HG03442 (cell line): ENCODE data around the gene MYH3.

ENCODE experiments used
- ATAC-seq: cut with Tn5 transposase; IDR thresholded peaks from one replicate; pipeline ENCODE4 v1.9.1; 2021; ENCODE audit warnings: mild to moderate bottlenecking, moderate library complexity; ENCODE audit not compliant: unreplicated experiment

The MYH3 gene

DNA sequence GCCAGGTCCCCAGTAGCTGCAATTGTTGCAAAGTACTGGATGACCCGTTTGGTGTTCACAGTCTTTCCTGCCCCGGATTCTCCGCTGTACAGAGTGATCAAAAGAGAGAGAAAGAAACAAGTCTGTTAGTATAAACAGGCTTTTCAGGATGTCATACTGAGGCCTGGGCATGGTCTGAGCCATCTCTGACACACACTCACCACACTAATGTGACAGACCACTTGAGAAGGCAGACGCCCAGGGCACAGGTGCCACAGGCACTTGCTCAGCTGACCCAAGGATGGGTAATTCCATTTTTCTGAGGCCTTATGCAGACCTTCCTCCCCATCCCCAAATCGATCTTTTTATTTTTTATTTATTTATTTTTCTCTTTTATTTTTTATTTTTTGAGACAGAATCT is 7.5 kb downstream of the MYH3 start:
- ATAC-seq, result no peak

DNA sequence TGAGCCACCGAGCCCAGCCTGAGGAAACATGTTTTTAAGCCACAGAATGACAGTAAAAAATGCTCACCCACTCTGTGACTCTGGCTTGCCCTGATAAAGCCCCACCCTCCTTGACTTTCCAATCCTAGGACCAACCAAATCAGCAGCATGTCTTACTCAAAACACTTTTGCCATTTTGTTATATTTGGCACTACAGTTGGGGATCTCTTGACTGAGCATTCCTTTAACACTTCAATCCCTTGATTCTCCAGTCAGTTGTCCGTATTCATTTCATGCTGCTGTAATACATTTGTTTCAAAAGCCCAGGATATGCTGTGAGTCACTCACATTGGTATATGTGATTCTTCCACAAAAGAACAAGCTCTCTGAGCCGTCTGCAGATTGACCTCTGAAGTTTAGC is 8.2 kb downstream of the MYH3 start:
- ATAC-seq, result no peak

DNA sequence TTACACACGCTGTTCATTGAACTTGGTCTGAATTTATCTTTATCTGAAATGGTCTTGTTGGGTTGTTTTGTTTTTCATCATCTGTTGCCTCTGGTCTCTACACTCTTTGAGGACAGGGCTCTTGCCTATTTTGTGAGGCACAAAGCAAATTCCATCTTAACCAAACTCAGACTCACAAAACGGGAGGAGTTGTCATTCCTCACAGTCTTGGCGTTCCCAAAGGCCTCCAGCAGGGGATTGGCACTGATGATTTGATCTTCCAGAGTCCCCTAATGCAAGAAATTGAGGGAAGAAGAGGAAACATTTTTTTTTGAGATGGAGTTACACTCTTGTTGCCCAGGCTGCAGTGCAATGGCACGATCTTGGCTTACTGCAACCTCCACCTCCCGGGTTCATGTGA is 8.7 kb downstream of the MYH3 start:
- no peak for ATAC-seq

DNA sequence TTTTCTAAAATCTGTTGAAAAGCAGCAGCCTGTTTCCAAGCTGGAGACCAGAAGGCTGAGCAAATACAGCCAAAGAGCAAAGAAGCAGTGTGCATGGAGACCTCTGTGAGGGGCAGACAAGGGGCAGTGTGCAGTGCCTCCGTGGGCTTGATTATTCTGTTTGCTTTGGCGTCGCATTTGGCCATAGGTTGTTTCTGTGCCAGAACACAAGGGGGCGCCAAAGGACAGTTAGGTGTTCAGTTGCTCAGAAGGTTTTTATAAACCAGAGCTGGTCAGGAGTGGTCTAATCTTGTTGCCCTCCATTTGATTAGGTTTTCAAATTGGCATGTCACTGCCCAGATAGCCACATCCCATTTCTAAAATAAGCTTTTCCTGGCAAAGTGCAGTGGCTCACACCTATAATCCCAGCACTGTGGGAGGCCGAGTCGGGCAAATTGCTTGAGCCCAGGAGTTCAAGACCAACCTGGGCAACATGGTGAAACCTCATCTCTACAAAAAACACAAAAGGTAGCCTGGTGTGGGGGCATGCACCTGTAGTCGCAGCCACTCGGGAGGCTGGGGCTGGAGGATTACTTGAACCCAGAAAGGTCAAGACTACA is 10.6 kb downstream of the MYH3 start:
- ATAC-seq, result no peak

DNA sequence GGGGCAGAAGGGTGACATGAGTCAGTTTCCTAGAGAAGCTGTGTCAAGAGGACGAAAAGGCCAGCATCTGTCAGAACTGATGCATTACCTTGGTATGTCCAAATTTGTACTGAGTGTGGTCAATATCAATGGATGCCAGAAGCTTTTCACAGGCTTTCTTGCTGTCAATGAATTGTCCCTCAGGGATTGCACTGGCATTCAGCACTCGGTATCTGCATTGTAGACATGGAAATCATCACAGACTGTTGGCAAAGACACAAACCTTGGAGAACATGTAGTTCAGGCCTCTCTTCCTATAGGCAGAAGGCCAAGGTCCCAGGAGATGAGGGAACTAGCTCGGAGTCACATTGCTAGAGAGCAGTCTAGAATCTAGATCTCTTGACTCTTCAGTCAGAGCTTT is 16.6 kb downstream of the MYH3 start:
- no peak for ATAC-seq

DNA sequence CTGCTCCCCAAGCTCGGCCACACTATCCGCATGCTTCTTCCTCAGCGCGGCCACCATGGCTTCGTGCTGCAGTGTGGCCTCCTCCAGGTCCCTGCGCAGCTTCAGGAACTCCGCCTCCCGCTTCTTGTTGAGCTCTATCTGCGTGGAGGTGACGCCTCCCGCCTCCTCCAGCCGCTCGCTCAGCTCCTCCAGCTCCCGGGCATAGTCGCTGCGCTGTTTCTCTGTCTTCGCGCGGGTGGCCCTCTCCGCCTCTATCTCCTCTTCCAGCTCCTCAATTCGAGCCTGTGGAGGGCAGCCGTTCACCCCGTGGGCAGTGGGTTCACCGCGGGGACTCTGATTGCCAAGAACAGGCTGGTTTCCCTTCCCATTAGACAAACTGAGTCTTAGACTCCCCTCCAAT is 19.0 kb downstream of the MYH3 start:
- ATAC-seq, result no peak

DNA sequence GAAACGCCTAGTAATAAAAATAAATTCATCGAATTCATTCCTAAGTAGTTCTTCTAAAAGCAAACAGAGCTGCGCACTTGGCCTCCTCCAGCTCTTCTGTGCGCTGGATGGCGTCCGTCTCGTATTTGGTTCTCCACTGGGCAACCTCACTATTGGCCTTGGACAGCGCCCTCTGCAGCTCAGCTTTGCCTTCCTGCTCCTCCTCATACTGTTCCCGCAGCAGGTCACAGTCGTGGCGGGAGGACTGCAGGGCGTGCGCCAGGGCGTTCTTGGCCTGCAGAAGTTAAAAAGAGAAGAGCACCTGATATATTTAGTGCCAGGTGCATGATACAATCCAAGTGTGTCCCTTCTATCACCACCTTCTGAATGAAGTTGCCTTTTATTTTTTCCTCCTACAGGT is 21.8 kb downstream of the MYH3 start:
- ATAC-seq, result no peak

DNA sequence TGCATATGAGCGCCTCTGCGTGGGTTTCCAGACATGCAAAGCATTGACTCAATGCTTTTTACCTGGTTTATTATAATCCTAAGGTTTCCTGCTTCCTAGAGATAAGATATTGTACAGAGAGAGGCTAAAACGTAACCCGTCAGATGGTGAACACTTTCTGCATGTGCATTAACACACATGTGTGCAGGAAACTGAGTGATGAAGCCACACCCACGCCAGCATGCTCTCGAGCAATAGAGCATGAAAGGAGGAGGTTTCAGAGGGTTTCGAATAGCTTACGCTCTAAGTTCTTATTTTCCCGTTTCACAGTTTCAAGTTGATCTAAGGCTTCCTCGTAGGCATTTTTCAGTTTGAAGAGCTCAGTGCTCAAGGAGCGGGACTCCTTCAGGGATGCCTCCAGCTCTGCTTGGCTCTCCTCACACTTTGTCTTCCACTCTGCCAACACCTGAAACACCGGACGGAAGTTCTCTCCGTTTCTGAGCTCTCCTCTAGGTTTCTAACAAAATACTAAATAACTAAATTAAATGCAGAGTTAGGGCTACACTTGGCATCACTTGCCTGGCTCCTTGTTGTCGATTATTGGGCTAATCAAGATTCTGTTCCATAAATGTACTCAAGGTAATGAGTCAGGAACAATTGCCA is 23.2 kb downstream of the MYH3 start:
- ATAC-seq, result peak; percentile 94

DNA sequence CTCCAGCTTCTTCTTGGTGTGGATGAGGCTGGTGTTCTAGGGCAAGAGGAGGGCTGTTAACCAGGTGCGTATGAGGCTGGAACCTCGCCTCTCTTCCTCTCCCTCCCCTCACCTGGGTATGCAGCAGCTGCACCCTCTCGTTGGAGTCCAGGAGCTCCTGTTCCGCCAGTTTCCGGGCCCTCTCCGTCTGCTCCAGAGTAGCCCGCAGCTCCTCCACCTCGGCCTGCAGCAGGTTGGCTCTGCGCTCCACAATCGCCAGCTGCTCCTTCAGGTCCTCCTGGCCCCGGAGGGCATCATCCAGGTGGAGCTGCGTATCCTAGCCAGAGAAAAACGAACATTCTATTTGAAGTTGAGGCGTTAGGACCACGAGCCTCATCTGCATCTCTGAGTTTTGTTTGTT is 25.4 kb downstream of the MYH3 start:
- ATAC-seq, result no peak

DNA sequence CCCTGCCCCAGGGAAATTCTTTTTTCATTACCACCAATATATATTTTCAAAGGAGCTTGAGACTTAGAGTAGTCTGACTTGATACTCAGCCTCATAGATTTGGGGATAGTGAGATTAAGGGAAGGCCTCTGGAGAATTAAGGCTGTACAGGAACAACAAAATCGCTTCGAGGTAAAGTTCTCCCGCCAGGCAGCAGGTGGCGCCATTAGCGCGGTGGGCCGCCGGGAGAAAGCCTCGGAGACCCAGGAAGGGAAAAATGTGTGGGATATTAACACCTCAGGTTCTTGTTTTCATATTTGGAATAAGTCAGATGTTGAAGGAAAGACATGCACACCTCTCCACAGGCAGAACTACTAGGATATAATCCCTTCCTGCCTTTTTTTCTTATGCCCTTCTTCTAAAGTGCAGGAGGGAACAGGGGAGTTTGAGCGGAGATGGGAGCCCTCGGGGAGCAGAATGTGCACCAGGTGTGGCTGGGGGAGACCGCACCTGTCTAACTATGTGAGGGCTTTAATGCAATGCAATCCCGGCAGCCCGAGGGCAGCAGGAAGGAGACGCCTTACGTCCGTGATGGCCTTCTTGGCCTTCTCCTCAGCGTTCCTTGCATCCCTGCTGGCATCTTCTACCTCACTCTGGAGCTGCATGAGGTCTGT is 25.9 kb downstream of the MYH3 start:
- ATAC-seq, result no peak

DNA sequence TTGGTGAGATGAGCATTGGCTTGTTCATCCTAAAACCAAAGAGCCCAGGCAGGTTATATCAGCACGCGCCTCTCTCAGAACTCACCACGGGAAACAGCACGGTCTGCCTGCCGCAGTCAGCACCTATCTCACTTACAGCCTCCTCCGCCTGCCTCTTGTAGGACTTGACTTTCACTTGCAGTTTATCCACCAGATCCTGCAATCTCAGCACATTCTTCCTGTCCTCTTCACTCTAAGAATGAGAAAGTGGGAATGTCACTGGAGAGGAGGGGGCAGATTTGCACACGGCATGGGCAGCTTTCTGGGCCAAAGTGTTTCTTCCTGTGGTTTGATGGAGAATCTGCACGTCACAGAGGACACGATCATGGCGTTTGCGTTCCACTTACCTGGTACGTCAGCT is 27.4 kb downstream of the MYH3 start:
- ATAC-seq, result no peak

DNA sequence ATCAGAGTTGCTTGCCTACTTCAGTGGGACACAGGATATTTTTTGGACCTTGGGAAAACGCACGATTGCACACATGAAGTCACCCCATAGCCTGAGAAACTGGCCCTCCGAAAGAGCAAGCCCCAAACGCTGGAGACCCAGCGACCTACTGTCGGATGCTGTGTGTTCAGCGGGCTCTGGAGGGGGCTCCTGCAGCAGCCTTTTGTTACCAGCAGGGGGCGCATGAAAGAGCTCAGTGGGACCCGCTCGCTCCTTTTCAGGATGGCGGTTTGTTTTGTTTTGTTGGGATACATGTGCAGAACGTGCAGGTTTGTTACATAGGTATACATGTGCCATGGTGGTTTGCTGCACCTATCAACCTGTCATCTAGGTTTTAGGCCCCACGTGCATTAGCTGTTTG is 28.4 kb downstream of the MYH3 start:
- no peak for ATAC-seq

DNA sequence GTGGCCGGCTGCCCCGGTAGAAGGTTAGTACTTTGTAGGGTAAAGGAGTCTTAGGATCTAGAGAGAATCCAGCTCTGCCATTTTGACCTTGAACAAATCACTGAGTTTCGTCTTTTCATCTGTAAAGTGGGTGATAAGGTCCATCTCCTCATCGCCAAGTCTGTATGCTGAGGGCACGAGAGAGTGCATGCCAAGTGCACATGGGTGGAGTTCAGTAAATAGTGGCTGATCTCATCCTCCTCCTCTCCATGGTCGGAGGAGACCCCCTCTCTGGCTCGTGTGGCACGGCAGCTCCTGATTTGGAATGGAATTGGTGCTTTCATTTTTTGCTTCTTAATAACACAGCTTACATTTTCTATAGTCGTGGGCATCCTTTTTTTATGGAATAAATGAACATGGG is 30.7 kb downstream of the MYH3 start:
- no peak for ATAC-seq

DNA sequence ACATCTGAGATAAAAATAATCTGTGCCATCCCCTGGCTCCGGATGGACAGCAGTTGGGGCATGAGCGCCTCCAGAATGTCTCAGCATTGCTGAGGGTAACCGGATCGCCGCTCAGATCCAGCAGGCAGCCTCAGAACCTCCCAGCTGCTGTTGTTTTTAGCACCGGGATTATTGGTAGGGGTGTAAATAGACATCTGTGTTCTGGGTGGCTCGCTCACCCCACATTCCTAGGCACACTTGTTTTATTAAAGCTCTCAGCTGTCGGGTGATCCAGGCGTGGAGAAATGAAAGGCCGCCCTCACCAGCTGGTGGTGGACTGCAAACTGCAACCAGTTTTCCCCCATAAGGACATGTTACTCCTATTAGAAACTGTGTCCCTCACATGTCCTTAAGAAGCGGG is 32.1 kb downstream of the MYH3 start:
- ATAC-seq, result no peak

DNA sequence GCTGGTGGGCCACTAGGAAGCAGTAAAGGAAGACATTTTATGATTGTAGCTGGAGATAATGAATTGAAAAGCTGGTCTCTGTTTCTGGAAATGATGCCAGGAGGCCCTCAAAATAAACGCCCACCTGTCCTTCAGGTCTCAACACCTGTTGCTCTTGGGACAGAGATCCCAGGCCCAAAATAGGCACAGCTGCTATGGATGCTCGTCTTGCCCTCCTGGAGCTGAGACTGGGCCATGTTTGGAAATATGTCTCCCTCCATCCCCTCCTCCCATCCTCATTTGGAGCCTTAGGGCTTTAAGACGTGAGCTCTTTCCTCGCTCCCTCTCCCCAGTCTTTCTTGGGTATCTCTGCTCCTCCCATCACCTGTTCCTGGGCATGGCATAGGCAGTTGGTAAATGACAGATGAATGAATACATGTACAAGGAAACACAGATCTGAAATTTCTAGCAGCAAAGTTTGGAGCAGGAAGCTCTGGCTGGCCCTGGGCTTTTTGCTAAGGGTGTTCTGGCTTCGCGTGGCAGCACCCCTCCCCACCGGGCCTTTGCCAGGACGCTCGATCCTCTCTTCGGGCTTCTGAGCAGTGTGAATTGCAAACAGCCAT is 33.3 kb downstream of the MYH3 start:
- no peak for ATAC-seq

DNA sequence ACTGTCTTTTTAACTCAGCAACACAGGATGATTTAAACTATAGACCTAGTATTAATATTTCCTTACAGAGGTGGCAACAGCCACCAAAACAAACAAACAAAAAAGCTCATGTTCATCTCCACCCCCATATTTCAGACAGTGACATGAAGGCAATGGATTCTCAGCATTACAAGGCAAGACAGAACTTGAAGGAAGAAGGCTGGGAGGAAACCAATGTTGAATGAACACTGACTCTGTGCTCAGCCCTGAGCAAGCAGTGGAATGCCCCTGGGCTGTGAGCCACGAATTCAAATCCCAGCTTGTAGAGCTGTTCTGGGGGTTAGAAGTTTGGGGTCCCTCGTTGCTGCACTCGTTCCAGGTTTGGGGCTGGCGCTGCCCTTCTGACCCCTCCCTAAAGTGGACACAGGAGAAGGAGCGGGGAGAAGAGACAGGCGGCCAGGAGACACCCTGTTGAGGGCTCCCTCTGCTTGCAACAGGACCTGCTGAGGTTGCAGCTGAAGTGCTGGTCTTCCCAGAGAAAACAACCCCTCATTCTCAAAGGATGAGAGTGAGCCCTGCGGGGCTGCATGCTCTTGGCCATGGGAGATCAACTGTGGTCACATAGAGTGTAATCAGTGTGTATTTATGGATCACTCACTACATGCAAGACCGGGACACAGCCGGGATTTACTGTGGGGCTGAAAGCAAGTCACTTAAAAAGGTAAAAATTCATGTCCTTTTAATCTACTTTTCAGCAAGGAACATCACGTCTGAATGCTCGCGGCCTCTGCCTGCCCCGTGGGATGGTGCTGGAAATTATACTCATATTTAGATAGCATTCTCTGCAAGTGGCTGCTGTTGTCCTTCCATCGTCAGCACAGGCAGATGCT is 34.3 kb downstream of the MYH3 start:
- ATAC-seq, result no peak

DNA sequence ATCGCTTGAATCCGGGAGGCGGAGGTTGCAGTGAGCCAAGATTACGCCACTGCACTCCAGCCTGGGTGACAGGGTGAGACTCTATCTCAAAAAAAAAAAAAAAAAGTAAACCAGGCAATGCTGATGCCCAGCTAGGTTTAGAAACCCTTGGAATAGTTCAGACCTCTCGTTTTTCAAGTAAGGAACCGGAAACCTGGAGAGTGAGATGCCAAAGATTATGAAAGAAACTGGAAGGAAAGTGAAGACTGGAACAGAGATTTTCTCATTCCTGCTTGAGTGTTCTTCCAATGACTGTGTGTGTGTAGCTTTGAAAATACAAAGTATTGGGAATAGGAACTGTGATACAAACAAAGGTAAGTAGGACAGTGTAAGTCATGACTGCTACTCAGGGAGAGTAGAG is 35.7 kb downstream of the MYH3 start:
- no peak for ATAC-seq

DNA sequence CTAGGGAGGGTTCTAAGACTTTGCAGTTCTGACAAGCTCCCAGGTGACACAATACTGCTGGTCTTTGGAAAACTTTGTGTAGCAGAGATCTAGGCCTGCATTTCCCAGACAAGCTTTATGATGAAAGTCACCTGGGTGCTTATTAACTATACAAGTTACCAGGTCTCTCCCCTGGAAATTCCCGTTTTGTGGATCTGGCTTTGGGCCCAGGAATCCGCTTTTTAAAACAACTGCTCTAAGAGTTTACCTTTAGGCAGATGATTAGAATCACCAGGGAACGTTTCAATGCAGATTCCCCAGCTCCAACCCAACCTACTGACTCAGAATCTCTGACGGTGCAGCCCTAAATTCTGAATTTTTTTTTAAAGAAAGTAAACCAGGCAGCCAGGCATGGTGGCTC is 36.3 kb downstream of the MYH3 start:
- no peak for ATAC-seq

DNA sequence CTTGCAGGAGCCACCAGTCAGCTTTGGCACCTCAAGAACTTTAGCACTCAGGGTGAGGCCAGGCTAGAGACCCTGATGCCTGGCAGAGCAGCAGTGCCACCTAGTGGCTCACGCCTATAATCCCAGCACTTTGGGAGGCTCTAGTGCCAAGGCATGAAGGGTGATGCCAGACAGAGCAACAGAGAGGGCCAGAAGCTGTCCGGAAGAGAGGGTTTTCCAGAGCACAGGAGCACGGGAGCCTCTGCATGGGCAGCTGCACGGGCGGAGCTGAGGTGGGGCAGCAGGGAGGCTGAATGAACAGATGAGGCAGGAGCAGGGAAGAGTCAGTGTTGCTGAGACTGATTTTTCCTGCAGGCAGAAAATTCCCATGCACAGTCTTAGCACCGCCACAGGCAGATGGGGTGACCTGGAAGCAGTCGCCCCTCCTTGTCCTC is 38.9 kb downstream of the MYH3 start:
- ATAC-seq, result peak; percentile 81

DNA sequence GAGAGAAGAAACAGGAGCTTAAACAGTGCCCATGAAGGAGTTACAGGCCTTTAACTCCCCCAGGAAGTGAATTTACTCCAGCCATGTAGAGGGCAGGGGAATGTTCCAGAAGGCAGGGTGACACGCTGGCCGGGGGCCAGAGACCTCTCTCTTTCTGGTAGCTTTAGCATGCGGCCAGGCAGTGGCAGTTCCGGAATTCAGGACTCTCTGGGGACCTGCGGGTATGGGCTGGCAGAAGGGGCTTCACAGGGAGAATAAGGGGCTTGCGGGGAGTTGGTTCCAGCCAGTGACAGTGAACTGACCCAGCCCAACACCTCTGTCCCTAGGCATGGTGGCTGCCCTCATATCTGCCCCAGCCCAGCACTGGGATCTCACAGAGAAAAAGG is 40.0 kb downstream of the MYH3 start:
- no peak for ATAC-seq

DNA sequence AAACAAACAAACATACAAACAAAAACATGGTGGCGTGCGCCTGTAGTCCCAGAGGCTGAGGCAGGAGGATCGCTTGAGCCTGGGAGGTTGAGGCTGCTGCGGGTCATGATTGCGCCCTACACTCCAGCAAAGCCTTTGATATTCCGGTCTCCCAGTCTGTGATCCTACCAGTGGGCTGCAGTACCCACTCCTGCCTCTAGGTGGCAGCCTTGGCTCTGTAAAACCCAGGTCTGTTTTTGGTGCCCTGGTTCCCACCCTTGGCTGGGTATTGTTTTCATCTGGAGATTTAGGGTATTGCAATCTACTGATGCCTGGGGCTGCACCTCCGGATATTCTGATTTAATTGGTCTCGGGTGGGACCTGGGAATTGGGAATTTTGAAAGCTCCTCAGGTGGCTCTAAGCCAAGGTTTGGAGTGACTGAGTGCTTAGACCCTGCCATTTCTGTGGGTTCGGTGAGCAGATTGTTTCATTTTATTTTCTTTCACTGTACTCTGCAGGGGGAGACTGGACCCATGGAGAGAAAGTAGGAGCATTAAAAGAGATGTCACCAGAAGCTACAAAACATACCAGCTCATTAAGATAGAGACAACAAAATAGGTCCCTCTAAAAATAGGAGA is 40.5 kb downstream of the MYH3 start:
- ATAC-seq, result peak; percentile 49
